NOMO-1 treated with dmso at 0.1 percent for 144 hours (cell line): ENCODE measurements around the gene CNPY3.
A peak's percentile ranks its signal among the peaks of the same experiment; 100 is the strongest.

Source experiments
- DNase-seq: peaks from one replicate; lab custom pipeline; 2025; ENCODE audit not compliant: unreplicated experiment; lab: John Stamatoyannopoulos, UW

Gene CNPY3

GRCh38 chr6:42978839-42979522 lies 49.7 kb downstream of the CNPY3 start, which contains the start of gene PEX6:
PEX6 (minus strand) TSS chr6:42979181; CDS start chr6:42979150, 31 bp downstream.
- DNase-seq: peak; percentile 95

- DNase-seq: no peak
These were observed 50.4 kb downstream of the CNPY3 start for GRCh38 chr6:42979523-42980177.

- DNase-seq: no peak
These were observed 52.6 kb downstream of the CNPY3 start for GRCh38 chr6:42981836-42982235.

GRCh38 chr6:42984001-42984923 lies 55.0 kb downstream of the CNPY3 start, which contains the start of gene PPP2R5D:
PPP2R5D (plus strand) TSS chr6:42984570; CDS start chr6:42984678, 108 bp downstream.
- DNase-seq: peak; percentile 97

- no peak for DNase-seq
These were observed 55.7 kb downstream of the CNPY3 start for GRCh38 chr6:42984924-42985475.

GRCh38 chr6:42987533-42988451 lies 58.5 kb downstream of the CNPY3 start:
- no peak for DNase-seq

GRCh38 chr6:42988486-42989020 lies 59.3 kb downstream of the CNPY3 start:
- DNase-seq: no peak
